DOHH2 (cell line): Measurements from ENCODE around the gene UVRAG.
"Not testable (repeated sequence)": the region's sequence is repeated elsewhere in the genome, so short reads cannot be mapped to it uniquely, and the experiment has no call there.

Experiments
- H3F3A ChIP-seq: fragments of 200-600 bp; sonication (generic), shearing (Covaris generic); 2 replicates; pipeline ENCODE4 v1.6.0; 2016; ENCODE audit warnings: antibody characterized with exemption, mild to moderate bottlenecking; ENCODE audit not compliant: control insufficient read depth, insufficient read depth
- H3K27ac ChIP-seq: fragments of 200-600 bp; sonication (generic); 2 replicates; pipeline ENCODE4 v1.5.1; 2014; ENCODE audit warnings: low read depth, mild to moderate bottlenecking, low read length, moderate library complexity
- H3K27me3 ChIP-seq: fragments of 200-600 bp; sonication (generic); 2 replicates; pipeline ENCODE4 v1.6.1; 2014; ENCODE audit warnings: mild to moderate bottlenecking, low read length, mixed read lengths; ENCODE audit not compliant: control insufficient read depth
- H3K36me3 ChIP-seq: fragments of 200-600 bp; sonication (generic); 2 replicates; pipeline ENCODE4 v1.6.1; 2014; ENCODE audit warnings: mild to moderate bottlenecking, low read length, moderate library complexity, mixed read lengths; ENCODE audit not compliant: control insufficient read depth
- H3K4me1 ChIP-seq: fragments of 200-600 bp; sonication (generic); 2 replicates; pipeline ENCODE4 v1.6.1; 2014; ENCODE audit warnings: mild to moderate bottlenecking, low read length, mixed read lengths; ENCODE audit not compliant: control insufficient read depth
- H3K4me2 ChIP-seq: fragments of 200-600 bp; sonication (generic); 2 replicates; pipeline ENCODE4 v1.6.0; 2014; ENCODE audit warnings: mild to moderate bottlenecking, low read length, moderate library complexity
- H3K4me3 ChIP-seq: fragments of 200-600 bp; sonication (generic); 2 replicates; pipeline ENCODE4 v1.5.1; 2014; ENCODE audit warnings: mild to moderate bottlenecking, low read length, mixed read lengths
- H3K79me2 ChIP-seq: fragments of 200-600 bp; sonication (generic); 2 replicates; pipeline ENCODE4 v1.6.1; 2014; ENCODE audit warnings: mild to moderate bottlenecking, low read length, mixed read lengths; ENCODE audit not compliant: control insufficient read depth
- H3K9me2 ChIP-seq: fragments of 200-600 bp; sonication (generic); replicated peaks from 2 replicates; pipeline ENCODE4 v1.6.1; 2014; ENCODE audit warnings: mild to moderate bottlenecking, low read length, mixed read lengths; ENCODE audit not compliant: control insufficient read depth
- H3K9me3 ChIP-seq: fragments of 200-600 bp; sonication (generic); 2 replicates; pipeline ENCODE4 v1.6.1; 2014; ENCODE audit warnings: antibody characterized with exemption, low read length, mixed read lengths; ENCODE audit not compliant: control insufficient read depth, insufficient read depth
- H4K20me1 ChIP-seq: fragments of 200-600 bp; sonication (generic); 2 replicates; pipeline ENCODE4 v1.6.0; 2014; ENCODE audit warnings: low read depth, mild to moderate bottlenecking, antibody characterized with exemption, low read length, moderate library complexity; ENCODE audit not compliant: control insufficient read depth, insufficient read depth
- EZH2phosphoT487 ChIP-seq: fragments of 200-600 bp; sonication (generic); IDR thresholded peaks from 2 replicates; pipeline ENCODE4 v1.6.1; 2017; ENCODE audit warnings: borderline replicate concordance, mild to moderate bottlenecking, antibody characterized with exemption, low read length, moderate library complexity, mixed read lengths
- TF ChIP-seq, protein P1 (sequence below): fragments of 200-600 bp; sonication (generic); IDR thresholded peaks from one replicate; pipeline ENCODE4 v1.5.1; 2014; ENCODE audit warnings: antibody characterized with exemption, mild to moderate bottlenecking, low read depth, low read length; ENCODE audit not compliant: poor library complexity, severe bottlenecking

The UVRAG gene

DNA sequence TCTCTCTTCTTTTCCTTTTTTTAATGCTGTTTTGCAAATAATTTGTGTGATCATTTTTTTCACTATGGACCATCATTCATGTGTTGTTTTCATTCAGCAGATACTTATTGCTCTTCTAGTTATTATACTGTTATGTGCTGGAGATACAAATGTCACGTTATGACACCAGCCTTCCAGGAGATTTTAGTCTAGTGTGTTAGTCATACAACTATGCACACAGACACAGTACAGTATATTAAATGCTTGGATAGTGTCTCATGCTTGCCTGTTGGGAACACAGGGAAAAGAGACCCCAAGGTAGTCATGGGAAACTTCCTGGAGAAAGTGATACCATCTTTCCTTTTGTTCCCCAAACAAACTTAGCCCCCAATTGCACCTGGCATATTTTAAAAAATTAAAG lies 116.1 kb downstream of the UVRAG start:
- H3K4me1 ChIP-seq: no peaks in the 10 kb centered on the region
- no peak for TF ChIP-seq EZH2phosphoT487
- TF ChIP-seq, protein P1, sequence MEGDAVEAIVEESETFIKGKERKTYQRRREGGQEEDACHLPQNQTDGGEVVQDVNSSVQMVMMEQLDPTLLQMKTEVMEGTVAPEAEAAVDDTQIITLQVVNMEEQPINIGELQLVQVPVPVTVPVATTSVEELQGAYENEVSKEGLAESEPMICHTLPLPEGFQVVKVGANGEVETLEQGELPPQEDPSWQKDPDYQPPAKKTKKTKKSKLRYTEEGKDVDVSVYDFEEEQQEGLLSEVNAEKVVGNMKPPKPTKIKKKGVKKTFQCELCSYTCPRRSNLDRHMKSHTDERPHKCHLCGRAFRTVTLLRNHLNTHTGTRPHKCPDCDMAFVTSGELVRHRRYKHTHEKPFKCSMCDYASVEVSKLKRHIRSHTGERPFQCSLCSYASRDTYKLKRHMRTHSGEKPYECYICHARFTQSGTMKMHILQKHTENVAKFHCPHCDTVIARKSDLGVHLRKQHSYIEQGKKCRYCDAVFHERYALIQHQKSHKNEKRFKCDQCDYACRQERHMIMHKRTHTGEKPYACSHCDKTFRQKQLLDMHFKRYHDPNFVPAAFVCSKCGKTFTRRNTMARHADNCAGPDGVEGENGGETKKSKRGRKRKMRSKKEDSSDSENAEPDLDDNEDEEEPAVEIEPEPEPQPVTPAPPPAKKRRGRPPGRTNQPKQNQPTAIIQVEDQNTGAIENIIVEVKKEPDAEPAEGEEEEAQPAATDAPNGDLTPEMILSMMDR: no peak
- no peaks in the 10 kb centered on the region for H3K27me3 ChIP-seq
- H3K36me3 ChIP-seq: peaks cover 71% of the 10 kb centered on the region
- H4K20me1 ChIP-seq: 0 out of 2 replicates have a peak, but pooled peaks cover 7% of the 10 kb centered on the region
- H3K79me2 ChIP-seq: peaks cover 53% of the 10 kb centered on the region
- H3K9me3 ChIP-seq: no peaks in the 10 kb centered on the region
- peaks cover 3% of the 10 kb centered on the region; the same call in 1 of the 2 replicates for H3F3A ChIP-seq
- H3K27ac ChIP-seq: no peak overlapping the region
- no peak overlapping the region for H3K4me3 ChIP-seq
- H3K4me2 ChIP-seq: no peak overlapping the region
- no peaks in the 10 kb centered on the region for H3K9me2 ChIP-seq

DNA sequence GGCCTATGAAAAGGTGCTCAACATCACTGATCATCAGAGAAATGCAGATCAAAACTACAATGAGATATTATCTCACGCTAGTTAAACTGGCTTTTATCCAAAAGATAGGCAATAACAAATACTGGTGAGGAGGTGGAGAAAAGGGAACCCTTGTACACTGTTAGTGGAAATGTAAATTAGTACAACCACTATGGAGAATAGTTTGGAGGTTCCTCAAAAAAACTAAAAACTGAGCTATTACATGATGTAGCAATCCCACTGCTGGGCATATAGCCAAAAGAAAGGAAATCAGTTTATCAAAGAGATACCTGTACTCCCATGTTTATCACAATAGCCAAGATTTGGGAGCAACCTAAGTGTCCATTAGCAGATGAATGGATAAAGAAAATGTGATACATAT lies 118.7 kb downstream of the UVRAG start:
- peaks cover 73% of the 10 kb centered on the region for H3K36me3 ChIP-seq
- not testable (repeated sequence) for H3F3A ChIP-seq, H3K4me2 ChIP-seq, H3K9me3 ChIP-seq, H3K27me3 ChIP-seq, H3K27ac ChIP-seq, H3K4me3 ChIP-seq, H3K9me2 ChIP-seq
- H3K4me1 ChIP-seq: peaks cover 11% of the 10 kb centered on the region
- H4K20me1 ChIP-seq: peaks cover 10% of the 10 kb centered on the region; the same call in 1 of the 2 replicates
- H3K79me2 ChIP-seq: peaks cover 54% of the 10 kb centered on the region

DNA sequence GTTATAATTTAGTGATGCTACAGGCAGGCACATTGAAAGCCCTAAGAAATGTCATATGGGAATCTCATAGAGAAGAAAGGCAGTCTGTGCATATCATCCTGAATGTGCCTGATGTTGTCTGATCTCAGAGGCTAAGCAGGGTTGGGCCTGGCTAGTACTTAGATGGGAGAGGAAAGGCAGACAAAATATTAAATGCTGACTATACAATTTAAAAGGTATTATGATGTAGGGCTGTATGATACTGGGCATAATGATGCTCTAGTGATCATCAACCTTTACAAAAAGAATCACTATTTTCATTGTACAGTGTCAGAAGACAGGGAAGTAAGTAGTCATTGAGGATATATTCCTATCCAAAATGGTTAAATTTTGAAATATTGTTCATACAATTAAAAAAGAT lies 119.8 kb downstream of the UVRAG start:
- H3K27ac ChIP-seq: no peak overlapping the region
- peaks cover 22% of the 10 kb centered on the region for H3K4me1 ChIP-seq
- peaks cover 12% of the 10 kb centered on the region; the same call in 1 of the 2 replicates for H4K20me1 ChIP-seq
- no peaks in the 10 kb centered on the region for H3K9me3 ChIP-seq
- no peak overlapping the region for H3K4me2 ChIP-seq
- peaks cover 59% of the 10 kb centered on the region for H3K79me2 ChIP-seq
- H3F3A ChIP-seq: peaks cover 3% of the 10 kb centered on the region; the same call in 1 of the 2 replicates
- no peaks in the 10 kb centered on the region for H3K9me2 ChIP-seq
- peaks cover 72% of the 10 kb centered on the region for H3K36me3 ChIP-seq
- no peak overlapping the region for H3K4me3 ChIP-seq
- TF ChIP-seq, protein P1: no peak
- TF ChIP-seq EZH2phosphoT487: no peak
- no peaks in the 10 kb centered on the region for H3K27me3 ChIP-seq

DNA sequence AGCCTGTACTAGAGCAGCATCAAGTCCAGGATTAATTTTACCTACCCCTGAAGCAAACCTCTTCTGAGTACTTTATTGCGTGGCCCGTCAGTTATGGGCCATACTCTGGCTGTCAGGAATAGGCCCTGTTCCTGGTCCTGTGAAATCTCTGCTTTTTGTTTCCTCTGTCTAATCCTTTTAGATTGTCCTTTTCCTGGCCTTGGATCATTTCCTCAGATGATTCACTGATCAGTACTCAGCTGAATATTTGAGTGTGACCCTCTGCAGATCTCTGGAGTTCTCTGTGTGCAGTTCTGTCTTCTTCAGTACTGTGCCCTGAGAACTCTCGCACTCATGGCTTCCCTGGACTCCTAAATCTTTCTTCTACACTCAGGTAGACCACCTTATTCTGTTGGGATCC lies 123.5 kb downstream of the UVRAG start:
- Histone ChIP-seq H3K79me2 (peaks cover 90% of the 10 kb centered on the region), H3K27me3 (no peaks in the 10 kb centered on the region), H3K4me2 (no peak overlapping the region), H4K20me1 (peaks cover 7% of the 10 kb centered on the region; the same call in 1 of the 2 replicates), H3F3A (peaks cover 4% of the 10 kb centered on the region; the same call in 1 of the 2 replicates), H3K4me1 (peaks cover 43% of the 10 kb centered on the region), H3K27ac (no peak overlapping the region), H3K36me3 (peaks cover 58% of the 10 kb centered on the region), H3K9me3 (no peaks in the 10 kb centered on the region), H3K4me3 (no peak overlapping the region), H3K9me2 (no peaks in the 10 kb centered on the region)
- TF ChIP-seq, protein P1: no peak
- no peak for TF ChIP-seq EZH2phosphoT487
